ENCODE results near the gene ABL1. TPM values are rescaled to one million over a fixed set of nuclear protein-coding genes. Genes with fewer than 3 reads are reported as not detected.

Gene ABL1
- total RNA-seq, 4 donors from 2014 or later = 31.3 to 40.4 (median 34.8) TPM

DNA sequence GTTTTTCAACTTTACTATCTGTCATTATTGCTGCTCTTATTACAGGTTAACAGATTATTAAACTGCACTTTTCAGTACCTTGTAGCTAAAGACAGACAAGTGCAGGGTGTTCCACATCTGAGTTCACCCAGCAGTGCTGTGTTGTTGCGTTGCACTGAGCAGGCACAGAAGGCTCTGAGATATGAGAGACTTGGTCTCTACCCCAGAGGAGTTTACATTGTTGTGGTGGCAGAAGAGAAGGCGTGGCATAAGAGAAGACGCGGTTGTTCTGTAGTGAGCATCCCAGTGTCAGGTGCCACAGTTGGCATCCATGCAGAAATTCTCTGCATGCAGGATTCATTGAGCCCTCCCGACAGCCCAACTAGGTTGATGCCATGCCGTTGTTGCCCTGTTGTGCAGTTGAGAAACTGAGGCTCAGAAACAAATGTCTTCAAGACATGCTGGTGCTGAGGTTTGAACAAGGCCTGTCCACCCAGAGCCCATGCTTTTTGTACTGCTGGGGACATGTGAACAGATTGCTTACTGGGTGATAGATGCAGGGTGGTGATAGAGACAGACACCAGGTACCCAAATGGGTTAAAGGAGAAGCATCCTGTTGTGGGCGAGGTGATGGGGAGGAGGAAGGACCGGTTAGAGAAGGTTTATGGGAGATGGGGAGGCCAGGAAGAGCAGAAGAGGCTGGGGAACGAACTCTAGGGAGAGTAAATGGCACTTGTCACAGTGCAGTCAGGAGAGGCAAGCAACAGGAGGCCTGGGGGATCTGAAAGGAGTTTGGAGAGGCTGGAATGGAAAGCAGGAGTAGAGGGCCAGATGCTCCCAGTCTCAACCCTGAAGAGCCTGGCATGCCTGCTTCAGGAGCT, 8.2 kb downstream of the ABL1 start:
- Histone ChIP-seq H3K4me1 (peaks cover 76% of the 10 kb centered on the region), H3K4me3 (no peak overlapping the region), H3K27ac (peak overlapping the region; percentile 58), H3K9me3 (no peaks in the 10 kb centered on the region), H3K27me3 (no peaks in the 10 kb centered on the region), H3K36me3 (no peaks in the 10 kb centered on the region)
- WGBS = 57% methylated on average over 7 of the region's 9 CpGs
- no peak for DNase-seq (ENCODE audit: low spot score in 2 of 2)
- TF ChIP-seq POLR2AphosphoS5 (IDR thresholded peaks at IDR 0.05) (no peak), CTCF (IDR thresholded peaks at IDR 0.05) (no peak), EP300 (IDR thresholded peaks at IDR 0.05) (no peak), POLR2A (IDR thresholded peaks at IDR 0.05) (no peak)

DNA sequence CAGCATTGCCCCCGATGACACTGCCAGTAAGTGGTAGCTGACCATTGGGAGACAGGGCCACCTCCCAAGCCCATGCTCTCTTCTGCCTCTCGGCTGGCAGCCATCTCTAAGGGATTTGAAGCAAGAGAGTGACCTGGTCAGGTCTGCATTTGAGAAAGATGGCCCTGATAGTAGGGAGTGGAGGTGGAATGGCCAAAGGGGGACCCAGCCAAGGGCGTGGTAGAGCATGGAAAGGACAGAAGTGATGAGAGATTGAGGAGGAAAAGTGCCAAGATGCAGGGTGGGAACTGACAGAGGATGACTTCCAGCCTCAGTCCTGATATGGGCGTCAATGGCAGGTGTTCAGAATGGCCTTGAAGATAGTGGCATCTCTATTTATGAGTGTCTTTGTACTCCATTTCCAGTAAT, 9.0 kb downstream of the ABL1 start:
- Histone ChIP-seq H3K4me1 (peaks cover 78% of the 10 kb centered on the region), H3K27ac (peak overlapping the region; percentile 91)
- DNase-seq (ENCODE audit: low spot score in 2 of 2) = no peak

DNA sequence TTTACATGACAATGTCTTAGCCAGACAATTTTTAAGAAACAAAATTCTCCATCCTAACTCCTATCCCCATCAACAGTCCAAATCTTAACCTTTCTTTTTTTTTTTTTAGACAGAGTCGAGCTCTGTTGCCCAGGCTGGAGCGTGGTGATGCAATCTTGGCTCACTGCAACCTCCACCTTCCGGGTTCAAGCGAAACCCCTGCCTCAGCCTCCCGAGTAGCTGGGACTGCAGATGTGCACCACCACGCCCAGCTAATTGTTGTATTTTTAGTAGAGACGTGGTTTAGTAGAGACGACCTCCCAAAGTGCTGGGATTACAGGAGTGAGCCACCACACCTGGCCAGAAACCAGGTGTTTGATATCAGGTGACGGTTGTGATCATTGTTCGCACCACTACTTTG, 10.2 kb downstream of the ABL1 start:
- Histone ChIP-seq H3K4me3 (peak overlapping the region; percentile 28), H3K36me3 (no peaks in the 10 kb centered on the region), H3K9me3 (no peaks in the 10 kb centered on the region), H3K4me1 (peaks cover 76% of the 10 kb centered on the region), H3K27ac (peak overlapping the region; percentile 91), H3K27me3 (no peaks in the 10 kb centered on the region)
- WGBS = 64% methylated on average over 10 of the region's 10 CpGs
- no peak for TF ChIP-seq POLR2A (IDR thresholded peaks at IDR 0.05)
- no peak for TF ChIP-seq CTCF (IDR thresholded peaks at IDR 0.05)
- TF ChIP-seq EP300 (IDR thresholded peaks at IDR 0.05) = no peak
- TF ChIP-seq POLR2AphosphoS5 (IDR thresholded peaks at IDR 0.05) = no peak
- DNase-seq (ENCODE audit: low spot score in 2 of 2) = no peak

More for the DNA sequence above, 9.0 kb downstream of the ABL1 start:
- WGBS = 77% methylated on average over 4 of the region's 4 CpGs
- no peaks in the 10 kb centered on the region for H3K9me3 ChIP-seq
- TF ChIP-seq POLR2A (IDR thresholded peaks at IDR 0.05) (no peak), EP300 (IDR thresholded peaks at IDR 0.05) (no peak), CTCF (IDR thresholded peaks at IDR 0.05) (no peak), POLR2AphosphoS5 (IDR thresholded peaks at IDR 0.05) (no peak)
- no peaks in the 10 kb centered on the region for H3K27me3 ChIP-seq
- H3K4me3 ChIP-seq = no peak overlapping the region
- no peaks in the 10 kb centered on the region for H3K36me3 ChIP-seq

DNA sequence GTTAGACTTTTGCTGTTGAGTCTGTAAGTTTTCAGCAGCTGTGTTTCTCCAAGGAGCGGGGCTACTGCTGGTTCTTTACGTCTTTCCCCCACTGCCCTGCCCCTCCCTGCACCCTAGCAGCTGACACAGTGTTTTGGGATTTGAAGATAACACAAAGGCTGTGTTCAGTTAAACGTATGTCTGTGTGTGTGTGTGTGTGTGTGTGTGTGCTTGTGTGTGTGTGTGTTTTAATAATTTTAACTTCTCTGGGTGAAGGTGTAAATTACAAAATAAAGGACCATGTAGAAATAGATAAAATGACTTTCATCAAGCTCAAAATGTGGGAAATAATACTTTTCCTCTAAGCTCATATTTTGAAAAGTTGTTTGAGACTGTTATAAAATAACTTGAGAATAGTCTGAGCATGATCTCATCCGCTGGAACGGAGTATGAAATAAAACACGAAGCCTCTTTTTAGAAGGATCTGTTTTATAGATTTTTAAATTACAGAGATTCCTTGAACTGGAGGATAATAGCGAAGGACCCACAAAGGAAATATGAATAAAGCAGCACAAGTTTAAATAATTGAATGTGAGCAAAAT, 10.9 kb downstream of the ABL1 start:
- TF ChIP-seq CTCF (IDR thresholded peaks at IDR 0.05) (no peak), POLR2AphosphoS5 (IDR thresholded peaks at IDR 0.05) (no peak), POLR2A (IDR thresholded peaks at IDR 0.05) (no peak), EP300 (IDR thresholded peaks at IDR 0.05) (no peak)
- DNase-seq (ENCODE audit: low spot score in 2 of 2) = no peak
- Histone ChIP-seq H3K27me3 (no peaks in the 10 kb centered on the region), H3K27ac (peak overlapping the region; percentile 91), H3K36me3 (no peaks in the 10 kb centered on the region), H3K4me1 (peaks cover 76% of the 10 kb centered on the region), H3K9me3 (no peaks in the 10 kb centered on the region), H3K4me3 (peak overlapping the region; percentile 28)
- 40% methylated on average over 7 of the region's 7 CpGs for WGBS

Data from suprapubic skin (tissue), 4 donors.